ENCODE measurements around the gene TOP1.

GRCh38 chr20:41038878-41039404 lies 10.3 kb downstream of the TOP1 start:
- TF ChIP-seq POLR2A (IDR thresholded peaks at IDR 0.05; ENCODE audit: low read depth, low read length), result no peak
- no peak for TF ChIP-seq CTCF (conservative IDR thresholded peaks at IDR 0.05; ENCODE audit: low read depth, low read length)
- no peak for TF ChIP-seq RFX5 (IDR thresholded peaks at IDR 0.05; ENCODE audit: low read depth, low read length)
- no peak for TF ChIP-seq CEBPB (IDR thresholded peaks at IDR 0.05; ENCODE audit: low read depth, low read length)
- TF ChIP-seq BHLHE40 (IDR thresholded peaks at IDR 0.05; ENCODE audit: low read depth, low read length), result no peak
- no peak for TF ChIP-seq RCOR1 (IDR thresholded peaks at IDR 0.05; ENCODE audit: insufficient replicate concordance, low read length)
- no peak for TF ChIP-seq USF2 (IDR thresholded peaks at IDR 0.05; ENCODE audit: low read depth, low read length)
- TF ChIP-seq RAD21 (IDR thresholded peaks at IDR 0.05; ENCODE audit: low read length), result no peak
- TF ChIP-seq MAZ (IDR thresholded peaks at IDR 0.05; ENCODE audit: borderline replicate concordance, low read depth, low read length), result no peak
- no peak for TF ChIP-seq MXI1 (IDR thresholded peaks at IDR 0.05; ENCODE audit: borderline replicate concordance, low read depth, low read length)
- no peak for TF ChIP-seq MAFK (IDR thresholded peaks at IDR 0.05; ENCODE audit: low read depth, low read length)
- TF ChIP-seq CHD1 (IDR thresholded peaks at IDR 0.05; ENCODE audit: low read depth, low read length), result no peak
- no peak for TF ChIP-seq SMC3 (IDR thresholded peaks at IDR 0.05; ENCODE audit: low read depth, low read length)
- TF ChIP-seq ELK1 (IDR thresholded peaks at IDR 0.05; ENCODE audit: borderline replicate concordance, low read depth, low read length), result no peak
